ENCODE results near the gene FHIT.

- no peak for TF ChIP-seq CTCF (IDR thresholded peaks at IDR 0.05; ENCODE audit: low read depth, low read length, missing input control)
- no peak for TF ChIP-seq REST (IDR thresholded peaks at IDR 0.05)
- no peak for TF ChIP-seq TAF1 (conservative IDR thresholded peaks at IDR 0.05)
- no peak for TF ChIP-seq MAX (IDR thresholded peaks at IDR 0.05)
- TF ChIP-seq RAD21 (IDR thresholded peaks at IDR 0.05) = no peak
- no peak for TF ChIP-seq JUND (IDR thresholded peaks at IDR 0.05)
These were observed 1117.7 kb downstream of the FHIT start for GRCh38 chr3:60133269-60134162.

Measured in liver (tissue), 3 donors.